ENCODE data around the gene ILDR1. TPM values are rescaled to one million over a fixed set of nuclear protein-coding genes. Genes with fewer than 3 reads are reported as not detected.

ILDR1 gene
- polyA plus RNA-seq, 1 donor from 2014 or later, result not detected

- no peak overlapping the region for H3K4me2 ChIP-seq (ENCODE audit: low read length)
- no peaks in the 10 kb centered on the region for H3K9me3 ChIP-seq (ENCODE audit: low read length)
- no peaks in the 10 kb centered on the region for H4K20me1 ChIP-seq (ENCODE audit: insufficient read depth)
- no peak overlapping the region for H3K9ac ChIP-seq (ENCODE audit: low read length)
- H3K9me2 ChIP-seq (ENCODE audit: insufficient read depth, low read length), result no peaks in the 10 kb centered on the region
- no peaks in the 10 kb centered on the region for H3K27me3 ChIP-seq (ENCODE audit: insufficient read depth, low read depth, low read length)
- no peak for TF ChIP-seq EP300 (conservative IDR thresholded peaks at IDR 0.05; ENCODE audit: poor library complexity, severe bottlenecking)
- no peak for TF ChIP-seq MXI1 (conservative IDR thresholded peaks at IDR 0.05; ENCODE audit: poor library complexity, severe bottlenecking)
- no peak for TF ChIP-seq RAD21 (conservative IDR thresholded peaks at IDR 0.05)
- no peak for TF ChIP-seq EZH2 (IDR thresholded peaks at IDR 0.05; ENCODE audit: borderline replicate concordance, insufficient read depth, low read length, poor library complexity, severe bottlenecking)
- no peak for TF ChIP-seq POLR2AphosphoS5 (IDR thresholded peaks at IDR 0.05)
- TF ChIP-seq REST (IDR thresholded peaks at IDR 0.05; ENCODE audit: borderline replicate concordance), result no peak
- no peak for TF ChIP-seq CTCF (IDR thresholded peaks at IDR 0.05; ENCODE audit: poor library complexity, severe bottlenecking)
- no peak for TF ChIP-seq SMC3 (conservative IDR thresholded peaks at IDR 0.05; ENCODE audit: poor library complexity)
- no peak for TF ChIP-seq TAF1 (IDR thresholded peaks at IDR 0.05; ENCODE audit: low read depth)
- H3K36me3 ChIP-seq (ENCODE audit: insufficient read depth, low read length), result no peaks in the 10 kb centered on the region
- no peaks in the 10 kb centered on the region for H3K79me2 ChIP-seq (replicated peaks; ENCODE audit: insufficient read depth, low read length)
- no peak overlapping the region for H3K4me3 ChIP-seq (ENCODE audit: low read length)
- H2AFZ ChIP-seq (ENCODE audit: low read depth, low read length), result no peak overlapping the region
- H3F3A ChIP-seq (ENCODE audit: insufficient read depth, low read length, poor library complexity, severe bottlenecking), result no peaks in the 10 kb centered on the region
- H3K27ac ChIP-seq (ENCODE audit: low read length), result no peak overlapping the region
These were observed 8.6 kb downstream of the ILDR1 start for GRCh38 chr3:122013448-122013925.

GRCh38 chr3:122012821-122013220 is 9.2 kb downstream of the ILDR1 start:
- Histone ChIP-seq H3F3A (ENCODE audit: insufficient read depth, low read length, poor library complexity, severe bottlenecking) (no peaks in the 10 kb centered on the region), H3K4me3 (ENCODE audit: low read length) (no peak overlapping the region), H3K27me3 (ENCODE audit: insufficient read depth, low read depth, low read length) (no peaks in the 10 kb centered on the region), H3K9ac (ENCODE audit: low read length) (no peak overlapping the region), H3K27ac (ENCODE audit: low read length) (no peak overlapping the region), H3K9me3 (ENCODE audit: low read length) (no peaks in the 10 kb centered on the region), H4K20me1 (ENCODE audit: insufficient read depth) (no peaks in the 10 kb centered on the region), H3K9me2 (ENCODE audit: insufficient read depth, low read length) (no peaks in the 10 kb centered on the region), H3K4me2 (ENCODE audit: low read length) (no peak overlapping the region), H3K36me3 (ENCODE audit: insufficient read depth, low read length) (no peaks in the 10 kb centered on the region), H3K79me2 (replicated peaks; ENCODE audit: insufficient read depth, low read length) (no peaks in the 10 kb centered on the region), H2AFZ (ENCODE audit: low read depth, low read length) (no peak overlapping the region)
- TF ChIP-seq EP300 (conservative IDR thresholded peaks at IDR 0.05; ENCODE audit: poor library complexity, severe bottlenecking), result no peak
- no peak for TF ChIP-seq REST (IDR thresholded peaks at IDR 0.05; ENCODE audit: borderline replicate concordance)
- TF ChIP-seq RAD21 (conservative IDR thresholded peaks at IDR 0.05), result no peak
- no peak for TF ChIP-seq POLR2AphosphoS5 (IDR thresholded peaks at IDR 0.05)
- TF ChIP-seq SMC3 (conservative IDR thresholded peaks at IDR 0.05; ENCODE audit: poor library complexity), result no peak
- no peak for TF ChIP-seq CTCF (IDR thresholded peaks at IDR 0.05; ENCODE audit: poor library complexity, severe bottlenecking)

Measured in neural cell (in vitro differentiated cells).